GM21515 (cell line): ENCODE results near the gene MR1.

ENCODE experiments used
- ATAC-seq: cut with Tn5 transposase; IDR thresholded peaks from one replicate; pipeline ENCODE4 v1.9.1; 2021; ENCODE audit not compliant: unreplicated experiment

The MR1 gene

GRCh38 chr1:181106479-181106878, 72.7 kb downstream of the MR1 start:
- ATAC-seq = no peak

GRCh38 chr1:181107711-181108110, 73.9 kb downstream of the MR1 start:
- no peak for ATAC-seq

- no peak for ATAC-seq
These were observed 74.6 kb downstream of the MR1 start for GRCh38 chr1:181108304-181108867.

- no peak for ATAC-seq
These were observed 76.2 kb downstream of the MR1 start for GRCh38 chr1:181110013-181110412.
